DND-41 (cell line): ENCODE results near the gene COLGALT1.
"Not testable (repeated sequence)": the region's sequence is repeated elsewhere in the genome, so short reads cannot be mapped to it uniquely, and the experiment has no call there.

Experiments
- ATAC-seq: fragments of 200-7000 bp; cut with Tn5 transposase; 3 replicates; pipeline ENCODE4 v1.9.1; 2021; ENCODE audit warnings: low read depth; ENCODE audit not compliant: insufficient read depth
- DNase-seq: peaks from one replicate; pipeline ENCODE4 v3.0.0-alpha.2; 2020
- H2AFZ ChIP-seq: 2 replicates; pipeline ENCODE4 v1.6.0; 2012; ENCODE audit warnings: low read depth, low read length
- H3K27ac ChIP-seq: 2 replicates; pipeline ENCODE4 v1.5.1; 2012; ENCODE audit warnings: low read length, inconsistent platforms
- H3K27me3 ChIP-seq: fragments of 200-600 bp; sonication (generic); 2 replicates; pipeline ENCODE4 v1.6.0; 2012; ENCODE audit warnings: low read length, mild to moderate bottlenecking, inconsistent platforms; ENCODE audit not compliant: insufficient read depth, poor library complexity
- H3K36me3 ChIP-seq: 2 replicates; pipeline ENCODE4 v1.5.1; 2012; ENCODE audit warnings: low read length, inconsistent platforms; ENCODE audit not compliant: insufficient read depth
- H3K4me1 ChIP-seq: 2 replicates; pipeline ENCODE4 v1.5.1; 2012; ENCODE audit warnings: mild to moderate bottlenecking, low read length; ENCODE audit not compliant: insufficient read depth
- H3K4me2 ChIP-seq: 2 replicates; pipeline ENCODE4 v1.6.0; 2012; ENCODE audit warnings: mild to moderate bottlenecking, moderate library complexity, low read length, inconsistent platforms; ENCODE audit not compliant: insufficient read depth
- H3K4me3 ChIP-seq, 2 experiments: fragments of 200-600 bp in 1 of 2; shearing (Covaris generic) in 1 of 2; 2 replicates each; pipeline ENCODE4 v1.5.1; 2012 to 2016; ENCODE audit warnings: inconsistent platforms in 2 of 2, low read length in 2 of 2, mild to moderate bottlenecking in 2 of 2, low read depth in 1 of 2, moderate library complexity in 1 of 2
- H3K79me2 ChIP-seq: 2 replicates; pipeline ENCODE4 v1.6.0; 2012; ENCODE audit warnings: low read length, inconsistent platforms; ENCODE audit not compliant: insufficient read depth
- H3K9ac ChIP-seq: 2 replicates; pipeline ENCODE4 v1.6.0; 2012; ENCODE audit warnings: low read depth, mild to moderate bottlenecking, inconsistent platforms, low read length, moderate library complexity
- H3K9me3 ChIP-seq: 2 replicates; pipeline ENCODE4 v1.5.1; 2012; ENCODE audit warnings: low read length, moderate library complexity, mild to moderate bottlenecking, inconsistent platforms; ENCODE audit not compliant: insufficient read depth, severe bottlenecking
- H4K20me1 ChIP-seq: 2 replicates; pipeline ENCODE4 v1.6.0; 2012; ENCODE audit warnings: low read length; ENCODE audit not compliant: insufficient read depth
- EZH2 ChIP-seq: IDR thresholded peaks from 3 replicates; pipeline ENCODE4 v1.6.1; 2012; ENCODE audit warnings: borderline replicate concordance, low read depth, mild to moderate bottlenecking, moderate library complexity, low read length, inconsistent platforms; ENCODE audit not compliant: severe bottlenecking
- TF ChIP-seq, protein P1 (sequence below): IDR thresholded peaks from 2 replicates; pipeline ENCODE4 v1.5.1; 2012; ENCODE audit warnings: borderline replicate concordance, low read length, moderate library complexity, mild to moderate bottlenecking; ENCODE audit not compliant: poor library complexity, severe bottlenecking; ENCODE audit errors: extremely low read depth

The COLGALT1 gene

GRCh38 chr19:17555480-17555928 is at the start of gene COLGALT1:
COLGALT1 (plus strand) TSS chr19:17555649; CDS start chr19:17555714, 65 bp downstream.
- Histone ChIP-seq H3K27me3 (no peaks in the 10 kb centered on the region), H3K79me2 (peaks cover 33% of the 10 kb centered on the region), H4K20me1 (peaks cover 9% of the 10 kb centered on the region; the same call in 1 of the 2 replicates), H3K36me3 (peaks cover 31% of the 10 kb centered on the region), H3K27ac (peak within 1 kb of the TSS; percentile 78), H3K9ac (peak within 1 kb of the TSS; percentile 98), H2AFZ (peak within 1 kb of the TSS; percentile 97), H3K4me2 (peak within 1 kb of the TSS; percentile 89), H3K4me1 (peaks cover 43% of the 10 kb centered on the region), H3K4me3 (peak within 1 kb of the TSS; percentile 100), H3K9me3 (no peaks in the 10 kb centered on the region)
- DNase-seq (peak; percentile 99), ATAC-seq (peak; percentile 21)
- no peak for TF ChIP-seq EZH2
- TF ChIP-seq, protein P1, sequence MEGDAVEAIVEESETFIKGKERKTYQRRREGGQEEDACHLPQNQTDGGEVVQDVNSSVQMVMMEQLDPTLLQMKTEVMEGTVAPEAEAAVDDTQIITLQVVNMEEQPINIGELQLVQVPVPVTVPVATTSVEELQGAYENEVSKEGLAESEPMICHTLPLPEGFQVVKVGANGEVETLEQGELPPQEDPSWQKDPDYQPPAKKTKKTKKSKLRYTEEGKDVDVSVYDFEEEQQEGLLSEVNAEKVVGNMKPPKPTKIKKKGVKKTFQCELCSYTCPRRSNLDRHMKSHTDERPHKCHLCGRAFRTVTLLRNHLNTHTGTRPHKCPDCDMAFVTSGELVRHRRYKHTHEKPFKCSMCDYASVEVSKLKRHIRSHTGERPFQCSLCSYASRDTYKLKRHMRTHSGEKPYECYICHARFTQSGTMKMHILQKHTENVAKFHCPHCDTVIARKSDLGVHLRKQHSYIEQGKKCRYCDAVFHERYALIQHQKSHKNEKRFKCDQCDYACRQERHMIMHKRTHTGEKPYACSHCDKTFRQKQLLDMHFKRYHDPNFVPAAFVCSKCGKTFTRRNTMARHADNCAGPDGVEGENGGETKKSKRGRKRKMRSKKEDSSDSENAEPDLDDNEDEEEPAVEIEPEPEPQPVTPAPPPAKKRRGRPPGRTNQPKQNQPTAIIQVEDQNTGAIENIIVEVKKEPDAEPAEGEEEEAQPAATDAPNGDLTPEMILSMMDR, result no peak

DNA sequence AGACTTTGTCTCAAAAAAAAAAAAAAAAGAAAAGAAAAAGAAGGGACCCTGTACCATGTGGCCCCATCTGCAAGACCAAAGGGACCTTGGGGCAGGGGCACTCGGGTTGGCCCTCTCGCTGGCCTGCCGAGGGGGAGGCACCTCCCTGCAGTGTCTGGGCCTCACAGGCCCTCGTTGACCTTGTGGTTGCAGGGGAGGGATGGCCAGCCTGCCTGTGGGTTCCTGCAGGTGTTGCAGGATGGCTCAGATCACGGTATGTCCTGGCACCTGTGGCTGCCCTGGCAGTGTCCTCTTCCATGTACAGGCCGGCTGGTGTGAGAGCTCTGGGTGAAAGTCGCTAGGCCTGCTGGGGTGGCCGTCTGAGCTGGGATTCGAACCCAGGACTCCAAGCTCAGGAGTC is 48.7 kb upstream of the COLGALT1 start:
- H3K9ac ChIP-seq, result no peak overlapping the region

GRCh38 chr19:17508558-17508933 is 46.9 kb upstream of the COLGALT1 start:
- Histone ChIP-seq H3K79me2 (peaks cover 77% of the 10 kb centered on the region), H3K4me2 (peak overlapping the region; percentile 34; the same call in 1 of the 2 replicates)
- H3K27ac ChIP-seq, result not testable (repeated sequence)

More for the DNA sequence above, 48.7 kb upstream of the COLGALT1 start:
- ATAC-seq (no peak), DNase-seq (no peak)
- no peaks in the 10 kb centered on the region for H3K9me3 ChIP-seq
- no peak overlapping the region for H3K4me3 ChIP-seq
- peaks cover 19% of the 10 kb centered on the region for H3K4me1 ChIP-seq
- H4K20me1 ChIP-seq, result peaks cover 12% of the 10 kb centered on the region
- no peak overlapping the region for H2AFZ ChIP-seq
- no peak overlapping the region for H3K4me2 ChIP-seq
- peaks cover 64% of the 10 kb centered on the region for H3K79me2 ChIP-seq
- H3K27me3 ChIP-seq, result no peaks in the 10 kb centered on the region
- TF ChIP-seq, protein P1, result no peak
- TF ChIP-seq EZH2, result no peak
- H3K27ac ChIP-seq, result no peak overlapping the region
- peaks cover 5% of the 10 kb centered on the region for H3K36me3 ChIP-seq

GRCh38 chr19:17510220-17510993 is 45.0 kb upstream of the COLGALT1 start:
- TF ChIP-seq, protein P1, result no peak
- TF ChIP-seq EZH2, result no peak
- Histone ChIP-seq H3K4me1 (peaks cover 31% of the 10 kb centered on the region), H3K9ac (peak overlapping the region; percentile 100), H3K9me3 (no peaks in the 10 kb centered on the region), H3K27ac (peak overlapping the region; percentile 99), H3K36me3 (peaks cover 14% of the 10 kb centered on the region), H4K20me1 (peaks cover 11% of the 10 kb centered on the region), H3K79me2 (peaks cover 80% of the 10 kb centered on the region), H3K27me3 (no peaks in the 10 kb centered on the region), H3K4me3 (peak overlapping the region; percentile 33 to 95; a peak in 3 of 4 replicates), H2AFZ (peak overlapping the region; percentile 97), H3K4me2 (peak overlapping the region; percentile 87)
- ATAC-seq (no peak), DNase-seq (peak; percentile 23)

More at GRCh38 chr19:17508558-17508933, 46.9 kb upstream of the COLGALT1 start:
- not testable (repeated sequence) for H3K9me3 ChIP-seq, ATAC-seq, H2AFZ ChIP-seq, H3K27me3 ChIP-seq, H3K4me3 ChIP-seq, H3K9ac ChIP-seq, H3K36me3 ChIP-seq, DNase-seq
- peaks cover 31% of the 10 kb centered on the region for H3K4me1 ChIP-seq
- peaks cover 19% of the 10 kb centered on the region for H4K20me1 ChIP-seq
